ENCODE measurements around the gene RRP15.

GRCh38 chr1:218341325-218341724, 56.2 kb downstream of the RRP15 start:
- TF ChIP-seq CTCF (conservative IDR thresholded peaks at IDR 0.05; ENCODE audit: low read depth in 2 of 2) (no peak), EZH2 (IDR thresholded peaks at IDR 0.05; ENCODE audit: low read depth, unreplicated experiment) (no peak)
